Right lobe of liver (tissue), 6 donors: ENCODE measurements around the gene FKTN. TPM values are rescaled to one million over a fixed set of nuclear protein-coding genes. Genes with fewer than 3 reads are reported as not detected.

ENCODE experiments used
- ATAC-seq, 4 donors: fragments of 200-7000 bp; cut with Tn5 transposase; one replicate each; pipeline ENCODE4 v1.9.1; 2020; ENCODE audit warnings: mild to moderate bottlenecking in 4 of 4, moderate library complexity in 4 of 4
- DNase-seq, 3 donors: peaks; one replicate each; pipeline ENCODE4 v3.0.0-alpha.2; 2020
- H3K27ac ChIP-seq, 3 donors: fragments of 200-600 bp; one replicate each; pipeline ENCODE4 v1.8.0; 2022
- H3K27me3 ChIP-seq, 2 donors: fragments of 200-600 bp; one replicate each; pipeline ENCODE4 v1.8.0; 2022
- H3K36me3 ChIP-seq, 4 donors: fragments of 200-600 bp; sonication (generic) in 1 of 4; one replicate each; pipeline versions ENCODE4 v1.5.1 to v1.8.0; 2017 to 2022; ENCODE audit warnings: control low read depth in 1 of 4
- H3K4me1 ChIP-seq, 4 donors: fragments of 200-600 bp; sonication (generic) in 1 of 4; one replicate each; pipeline versions ENCODE4 v1.5.1 to v1.8.0; 2017 to 2022; ENCODE audit warnings: control low read depth in 1 of 4
- H3K4me3 ChIP-seq, 3 donors: fragments of 200-600 bp; one replicate each; pipeline ENCODE4 v1.8.0; 2022
- H3K9me3 ChIP-seq, 4 donors: fragments of 200-600 bp; sonication (generic) in 1 of 4; one replicate each; pipeline versions ENCODE4 v1.5.1 to v1.8.0; 2017 to 2022; ENCODE audit warnings: control low read depth in 1 of 4
- CTCF ChIP-seq, 4 donors: fragments of 200-600 bp in 3 of 4; fragments of 450-650 bp in 1 of 4; IDR thresholded peaks; one replicate each; pipeline versions ENCODE4 v1.5.1 to v1.8.0; 2016 to 2022; ENCODE audit warnings: antibody characterized with exemption in 4 of 4, mild to moderate bottlenecking in 2 of 4
- POLR2A ChIP-seq: fragments of 450-650 bp; IDR thresholded peaks from one replicate; pipeline ENCODE4 v1.6.1; 2017; ENCODE audit warnings: antibody characterized with exemption, mild to moderate bottlenecking
- WGBS: methylation state at CpG from one replicate; pipeline ENCODE4 v1.1.6; 2018; ENCODE audit warnings: low coverage, low lambda C conversion rate; ENCODE audit not compliant: insufficient coverage; ENCODE audit errors: missing lambda C conversion rate; 5-methylcytosine and 5-hydroxymethylcytosine counted together
- intact Hi-C, 2 donors: fragments of 100-400 bp; cut with DNase I; formaldehyde crosslinking; loops; one replicate each; pipeline versions ENCODE4 v1.11.2 to v1.14.1; 2022
- total RNA-seq, 6 experiments: library from RNA; depleted of rRNA in 2 of 6; stranded (reverse); fragments of >200 nt in 2 of 6; fragmentation: NEBNext Ultra II Directional in 3 of 6; extraction: Animal tissue kit (Norgen Biotek cat#: 25700) in 3 of 6; gene quantifications; one replicate each; pipeline versions ENCODE4 v1.1.0 to v1.2.4, GENCODE V29; 2016 to 2023
- donor health status: DM: no; HTN: yes; CAD: no.
- donor health status: DM: no; HTN: no; CAD: no.
- donor health status: DM: no; HTN: no; CAD: no.
- donor health status: DM: no; HTN: yes; CAD: no.
- donor health status: DM: no; HTN: yes; CAD: no.

Gene FKTN
- total RNA-seq, 6 experiments from 2014 or later: 4.5 to 9.8 (median 7.2) TPM

DNA sequence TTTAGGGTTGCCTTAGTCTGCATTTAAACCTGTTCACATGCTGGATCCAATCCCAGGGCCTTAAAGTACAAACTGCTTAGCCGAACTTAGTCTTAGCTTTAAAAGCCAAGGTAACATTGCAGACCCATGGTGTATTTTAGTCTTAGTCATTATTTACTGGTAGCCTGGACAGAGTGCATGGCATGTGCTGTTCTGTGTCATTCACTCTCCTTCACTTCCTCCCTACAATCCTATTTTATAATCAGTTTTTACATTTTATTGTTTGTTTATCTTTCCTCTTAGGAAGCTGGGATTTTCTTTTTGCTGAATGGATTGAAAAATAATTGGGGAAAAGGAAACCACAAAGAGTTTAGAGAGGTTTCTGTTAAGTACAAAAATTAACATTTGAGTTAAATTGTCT lies 74.9 kb downstream of the FKTN start:
- H3K27me3 ChIP-seq: no peaks in the 10 kb centered on the region
- H3K4me3 ChIP-seq: no peak overlapping the region
- WGBS: 100% methylated on average over 1 of the region's 1 CpG
- TF ChIP-seq POLR2A (no peak), CTCF (IDR thresholded peaks at IDR 0.05) (no peak)
- intact Hi-C loops: no loop called here
- ATAC-seq (no peak), DNase-seq (no peak)
- H3K4me1 ChIP-seq: no peaks in the 10 kb centered on the region
- H3K36me3 ChIP-seq: peaks cover 0 to 3% (median 0%) of the 10 kb centered on the region in 4 donors
- no peak overlapping the region for H3K27ac ChIP-seq
- H3K9me3 ChIP-seq: no peaks in the 10 kb centered on the region

- TF ChIP-seq POLR2A (no peak), CTCF (IDR thresholded peaks at IDR 0.05) (no peak)
Observed at GRCh38 chr9:105633411-105633810, 75.5 kb downstream of the FKTN start.

DNA sequence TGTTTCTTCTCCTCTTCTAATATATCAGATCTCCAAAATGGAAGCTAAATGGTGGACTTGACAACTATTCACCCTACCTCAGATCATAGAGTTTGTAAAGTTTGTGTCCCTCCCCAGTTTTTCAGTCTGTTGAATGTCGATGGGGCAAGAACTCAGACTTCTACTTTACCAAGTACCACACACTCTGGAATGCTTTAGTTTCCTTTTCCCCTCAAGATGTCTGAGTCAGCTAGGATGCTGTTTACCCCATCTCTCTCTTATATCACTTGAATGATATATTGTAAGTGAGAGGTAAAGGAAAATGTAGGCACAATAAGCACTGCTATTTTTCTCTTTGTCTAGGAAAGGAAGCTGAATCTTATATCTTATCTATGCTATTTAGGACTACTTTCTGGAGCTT lies 78.4 kb downstream of the FKTN start:
- no peak overlapping the region for H3K27ac ChIP-seq
- H3K36me3 ChIP-seq: peaks cover 0 to 3% (median 0%) of the 10 kb centered on the region in 4 donors
- H3K27me3 ChIP-seq: no peaks in the 10 kb centered on the region
- DNase-seq (no peak), ATAC-seq (no peak)
- H3K4me3 ChIP-seq: no peak overlapping the region
- H3K4me1 ChIP-seq: no peaks in the 10 kb centered on the region
- WGBS: 85% methylated on average over 1 of the region's 1 CpG
- TF ChIP-seq CTCF (IDR thresholded peaks at IDR 0.05) (no peak), POLR2A (no peak)
- H3K9me3 ChIP-seq: no peaks in the 10 kb centered on the region
- intact Hi-C loops: no loop called here

More at GRCh38 chr9:105633411-105633810, 75.5 kb downstream of the FKTN start:
- Histone ChIP-seq H3K27ac (no peak overlapping the region), H3K36me3 (peaks cover 0 to 3% (median 0%) of the 10 kb centered on the region in 4 donors), H3K4me3 (no peak overlapping the region), H3K9me3 (no peaks in the 10 kb centered on the region), H3K4me1 (no peaks in the 10 kb centered on the region), H3K27me3 (no peaks in the 10 kb centered on the region)
- intact Hi-C loops: no loop called here
- no peak for DNase-seq
- ATAC-seq: no peak
- 87% methylated on average over 3 of the region's 3 CpGs for WGBS

GRCh38 chr9:105637787-105638395 lies 80.0 kb downstream of the FKTN start:
- WGBS: 95% methylated on average over 4 of the region's 4 CpGs
- peaks cover 0 to 8% (median 0%) of the 10 kb centered on the region in 4 donors for H3K9me3 ChIP-seq
- intact Hi-C loops: no loop called here
- TF ChIP-seq CTCF (IDR thresholded peaks at IDR 0.05) (peak; percentile 39 to 48 (median 46)), POLR2A (no peak)
- peaks cover 0 to 3% (median 0%) of the 10 kb centered on the region in 4 donors for H3K36me3 ChIP-seq
- no peak overlapping the region for H3K27ac ChIP-seq
- no peaks in the 10 kb centered on the region for H3K4me1 ChIP-seq
- no peak overlapping the region for H3K4me3 ChIP-seq
- no peaks in the 10 kb centered on the region for H3K27me3 ChIP-seq
- DNase-seq (no peak), ATAC-seq (no peak)
